ENCODE data around the gene DOCK3. TPM values are rescaled to one million over a fixed set of nuclear protein-coding genes. Genes with fewer than 3 reads are reported as not detected.

DOCK3 gene
- total RNA-seq, 2 donors from 2014 or later, result 0.02 to 0.32 TPM

DNA sequence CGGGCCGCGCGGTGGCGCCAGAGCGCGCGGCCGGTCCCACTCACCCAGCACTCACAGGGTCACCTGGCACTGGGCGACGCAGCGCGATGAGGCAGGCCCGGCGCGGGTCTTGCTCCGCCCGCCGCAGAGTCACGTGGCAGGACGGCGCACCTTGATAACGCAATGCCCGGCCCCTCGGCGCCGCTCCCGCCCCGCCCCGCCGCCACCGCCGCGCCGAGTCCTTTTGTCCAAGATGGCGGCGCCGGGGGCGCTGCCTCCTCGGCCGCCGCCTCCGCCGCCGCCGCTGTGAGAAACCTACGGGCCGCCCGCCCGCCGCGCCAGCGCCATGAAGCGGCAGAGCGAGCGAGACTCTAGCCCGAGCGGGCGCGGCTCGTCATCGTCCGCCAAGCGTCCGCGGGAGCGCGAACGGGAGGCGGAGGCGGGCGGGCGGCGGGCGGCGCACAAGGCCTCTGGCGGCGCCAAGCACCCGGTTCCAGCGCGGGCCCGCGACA, 716.4 kb downstream of the DOCK3 start, which contains the start of gene RBM15B:
Gene RBM15B (plus strand): TSS at position 211 of the 491 bp plus-strand sequence. CDS start 115 bp downstream, at position 326.
- peak; percentile 97 for DNase-seq
- peak within 1 kb of the TSS; percentile 74 for H3K4me3 ChIP-seq
- no peaks in the 10 kb centered on the region for H3K36me3 ChIP-seq
- peak within 1 kb of the TSS; percentile 75 to 80 for H3K9ac ChIP-seq (ENCODE audit: low read depth in 2 of 2, low read length in 2 of 2)
- intact Hi-C loops (cut with DNase I), result loop anchor here (2.0 to 10.0 kb wide), 2 partner anchors 44 to 284 kb away; partner anchors contain the start of gene TEX264
- H3K27ac ChIP-seq, result peak within 1 kb of the TSS; percentile 53
- no peaks in the 10 kb centered on the region for H3K9me3 ChIP-seq
- no peaks in the 10 kb centered on the region for H3K27me3 ChIP-seq
- H3K4me1 ChIP-seq, result peaks cover 47% of the 10 kb centered on the region
- TF ChIP-seq, protein P1, sequence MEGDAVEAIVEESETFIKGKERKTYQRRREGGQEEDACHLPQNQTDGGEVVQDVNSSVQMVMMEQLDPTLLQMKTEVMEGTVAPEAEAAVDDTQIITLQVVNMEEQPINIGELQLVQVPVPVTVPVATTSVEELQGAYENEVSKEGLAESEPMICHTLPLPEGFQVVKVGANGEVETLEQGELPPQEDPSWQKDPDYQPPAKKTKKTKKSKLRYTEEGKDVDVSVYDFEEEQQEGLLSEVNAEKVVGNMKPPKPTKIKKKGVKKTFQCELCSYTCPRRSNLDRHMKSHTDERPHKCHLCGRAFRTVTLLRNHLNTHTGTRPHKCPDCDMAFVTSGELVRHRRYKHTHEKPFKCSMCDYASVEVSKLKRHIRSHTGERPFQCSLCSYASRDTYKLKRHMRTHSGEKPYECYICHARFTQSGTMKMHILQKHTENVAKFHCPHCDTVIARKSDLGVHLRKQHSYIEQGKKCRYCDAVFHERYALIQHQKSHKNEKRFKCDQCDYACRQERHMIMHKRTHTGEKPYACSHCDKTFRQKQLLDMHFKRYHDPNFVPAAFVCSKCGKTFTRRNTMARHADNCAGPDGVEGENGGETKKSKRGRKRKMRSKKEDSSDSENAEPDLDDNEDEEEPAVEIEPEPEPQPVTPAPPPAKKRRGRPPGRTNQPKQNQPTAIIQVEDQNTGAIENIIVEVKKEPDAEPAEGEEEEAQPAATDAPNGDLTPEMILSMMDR (IDR thresholded peaks at IDR 0.05), result peak; percentile 74

DNA sequence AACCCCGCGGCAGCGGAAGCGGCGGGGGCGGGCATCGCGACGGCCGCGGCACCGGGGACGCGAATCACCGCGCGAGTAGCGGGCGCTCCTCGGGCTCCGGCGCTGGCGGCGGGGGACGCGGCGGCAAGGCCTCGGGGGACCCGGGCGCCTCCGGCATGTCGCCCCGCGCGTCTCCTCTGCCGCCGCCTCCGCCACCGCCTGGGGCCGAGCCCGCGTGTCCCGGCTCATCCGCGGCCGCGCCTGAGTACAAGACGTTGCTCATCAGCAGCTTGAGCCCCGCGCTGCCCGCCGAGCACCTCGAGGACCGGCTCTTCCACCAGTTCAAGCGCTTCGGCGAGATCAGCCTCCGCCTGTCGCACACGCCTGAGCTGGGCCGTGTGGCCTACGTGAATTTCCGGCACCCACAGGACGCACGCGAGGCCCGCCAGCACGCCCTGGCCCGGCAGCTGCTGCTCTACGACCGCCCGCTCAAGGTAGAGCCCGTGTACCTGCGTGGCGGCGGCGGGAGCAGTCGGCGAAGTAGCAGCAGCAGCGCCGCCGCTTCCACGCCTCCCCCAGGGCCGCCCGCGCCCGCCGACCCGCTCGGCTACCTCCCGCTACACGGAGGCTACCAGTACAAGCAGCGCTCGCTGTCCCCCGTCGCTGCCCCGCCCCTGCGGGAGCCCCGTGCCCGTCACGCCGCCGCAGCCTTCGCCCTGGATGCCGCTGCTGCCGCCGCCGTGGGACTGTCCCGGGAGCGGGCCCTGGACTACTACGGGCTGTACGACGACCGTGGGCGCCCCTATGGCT, 717.0 kb downstream of the DOCK3 start:
- Histone ChIP-seq H3K4me3 (peak overlapping the region; percentile 74), H3K36me3 (no peaks in the 10 kb centered on the region), H3K9me3 (no peaks in the 10 kb centered on the region), H3K27ac (peak overlapping the region; percentile 53), H3K27me3 (no peaks in the 10 kb centered on the region), H3K4me1 (peaks cover 41% of the 10 kb centered on the region), H3K9ac (ENCODE audit: low read depth in 2 of 2, low read length in 2 of 2) (peak overlapping the region; percentile 65 to 80)
- TF ChIP-seq, protein P1 (IDR thresholded peaks at IDR 0.05), result no peak
- no peak for DNase-seq
- intact Hi-C loops (cut with DNase I), result loop anchor here (2.0 to 10.0 kb wide), 2 partner anchors 43 to 283 kb away; partner anchors contain the start of gene TEX264

DNA sequence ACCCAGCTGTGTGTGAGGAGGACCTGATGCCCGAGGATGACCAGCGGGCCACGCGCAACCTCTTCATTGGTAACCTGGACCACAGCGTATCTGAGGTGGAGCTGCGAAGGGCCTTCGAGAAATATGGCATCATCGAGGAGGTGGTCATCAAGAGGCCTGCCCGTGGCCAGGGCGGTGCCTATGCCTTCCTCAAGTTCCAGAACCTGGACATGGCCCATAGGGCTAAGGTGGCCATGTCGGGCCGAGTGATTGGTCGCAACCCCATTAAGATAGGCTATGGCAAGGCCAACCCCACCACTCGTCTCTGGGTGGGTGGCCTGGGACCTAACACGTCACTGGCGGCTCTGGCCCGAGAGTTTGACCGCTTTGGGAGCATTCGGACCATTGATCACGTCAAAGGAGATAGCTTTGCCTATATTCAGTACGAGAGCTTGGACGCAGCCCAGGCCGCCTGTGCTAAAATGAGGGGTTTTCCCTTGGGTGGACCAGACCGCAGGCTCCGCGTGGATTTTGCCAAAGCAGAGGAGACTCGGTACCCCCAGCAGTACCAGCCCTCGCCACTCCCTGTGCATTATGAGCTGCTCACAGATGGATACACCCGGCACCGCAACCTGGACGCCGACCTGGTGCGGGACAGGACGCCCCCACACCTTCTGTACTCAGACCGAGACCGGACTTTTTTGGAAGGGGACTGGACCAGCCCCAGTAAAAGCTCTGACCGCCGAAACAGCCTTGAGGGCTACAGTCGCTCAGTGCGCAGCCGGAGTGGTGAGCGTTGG, 717.8 kb downstream of the DOCK3 start:
- Histone ChIP-seq H3K4me1 (peaks cover 33% of the 10 kb centered on the region), H3K27ac (no peak overlapping the region), H3K4me3 (peak overlapping the region; percentile 74), H3K36me3 (no peaks in the 10 kb centered on the region), H3K9ac (ENCODE audit: low read depth in 2 of 2, low read length in 2 of 2) (peak overlapping the region; percentile 65 to 80), H3K27me3 (no peaks in the 10 kb centered on the region), H3K9me3 (no peaks in the 10 kb centered on the region)
- TF ChIP-seq, protein P1 (IDR thresholded peaks at IDR 0.05), result no peak
- intact Hi-C loops (cut with DNase I), result loop anchor here (10.0 kb wide), 1 partner anchor 282 kb away; the partner anchor contains the start of gene TEX264
- no peak for DNase-seq

DNA sequence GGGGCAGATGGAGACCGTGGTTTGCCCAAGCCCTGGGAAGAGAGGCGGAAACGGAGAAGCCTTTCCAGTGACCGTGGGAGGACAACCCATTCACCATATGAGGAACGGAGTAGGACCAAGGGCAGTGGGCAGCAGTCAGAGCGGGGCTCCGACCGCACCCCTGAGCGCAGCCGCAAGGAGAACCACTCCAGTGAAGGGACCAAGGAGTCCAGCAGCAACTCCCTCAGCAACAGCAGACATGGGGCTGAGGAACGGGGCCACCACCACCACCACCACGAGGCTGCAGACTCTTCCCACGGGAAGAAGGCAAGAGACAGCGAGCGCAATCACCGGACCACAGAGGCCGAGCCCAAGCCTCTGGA, 718.4 kb downstream of the DOCK3 start:
- TF ChIP-seq, protein P1 (IDR thresholded peaks at IDR 0.05), result no peak
- Histone ChIP-seq H3K9ac (ENCODE audit: low read depth in 2 of 2, low read length in 2 of 2) (no peak overlapping the region), H3K27me3 (no peaks in the 10 kb centered on the region), H3K27ac (no peak overlapping the region), H3K9me3 (no peaks in the 10 kb centered on the region), H3K4me3 (no peak overlapping the region), H3K4me1 (peaks cover 27% of the 10 kb centered on the region), H3K36me3 (no peaks in the 10 kb centered on the region)
- DNase-seq, result no peak
- intact Hi-C loops (cut with DNase I), result loop anchor here (10.0 kb wide), 1 partner anchor 282 kb away; the partner anchor contains the start of gene TEX264

DNA sequence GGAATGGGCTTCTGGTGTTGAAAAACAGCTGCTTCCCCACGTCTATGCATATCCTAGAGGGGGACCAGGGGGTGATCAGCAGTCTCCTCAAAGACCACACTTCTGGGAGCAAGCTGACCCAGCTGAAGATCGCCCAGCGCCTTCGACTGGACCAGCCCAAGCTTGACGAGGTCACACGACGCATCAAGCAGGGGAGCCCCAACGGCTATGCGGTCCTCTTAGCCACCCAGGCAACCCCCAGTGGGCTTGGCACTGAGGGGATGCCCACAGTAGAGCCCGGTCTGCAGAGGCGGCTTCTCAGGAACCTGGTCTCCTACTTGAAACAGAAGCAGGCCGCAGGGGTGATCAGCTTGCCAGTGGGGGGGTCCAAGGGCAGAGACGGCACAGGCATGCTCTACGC, 718.8 kb downstream of the DOCK3 start:
- H3K9ac ChIP-seq (ENCODE audit: low read depth in 2 of 2, low read length in 2 of 2), result no peak overlapping the region
- DNase-seq, result no peak
- no peaks in the 10 kb centered on the region for H3K27me3 ChIP-seq
- TF ChIP-seq, protein P1 (IDR thresholded peaks at IDR 0.05), result no peak
- H3K4me1 ChIP-seq, result peaks cover 27% of the 10 kb centered on the region
- H3K36me3 ChIP-seq, result no peaks in the 10 kb centered on the region
- H3K4me3 ChIP-seq, result no peak overlapping the region
- intact Hi-C loops (cut with DNase I), result loop anchor here (10.0 kb wide), 1 partner anchor 281 kb away; the partner anchor contains the start of gene TEX264
- no peaks in the 10 kb centered on the region for H3K9me3 ChIP-seq
- H3K27ac ChIP-seq, result no peak overlapping the region
